ENCODE results near the gene TOGARAM1.

- no peak for TF ChIP-seq FOXK2 (IDR thresholded peaks at IDR 0.05)
- TF ChIP-seq HDGF (IDR thresholded peaks at IDR 0.05; ENCODE audit: borderline replicate concordance): no peak
- TF ChIP-seq FOXA1 (IDR thresholded peaks at IDR 0.05): no peak
- no peak for TF ChIP-seq ZNF384 (IDR thresholded peaks at IDR 0.05)
- TF ChIP-seq ARNT (IDR thresholded peaks at IDR 0.05): no peak
Observed at GRCh38 chr14:45015133-45015532, 53.1 kb downstream of the TOGARAM1 start.
